GM12872 (cell line): Measurements from ENCODE around the gene MTCL1.

Source experiments
- CTCF ChIP-seq: IDR thresholded peaks from 3 replicates; pipeline ENCODE4 v1.5.1; 2011; ENCODE audit warnings: low read depth, mild to moderate bottlenecking, low read length, moderate library complexity; ENCODE audit not compliant: insufficient read depth

The MTCL1 gene

GRCh38 chr18:8835521-8835953 is 130.2 kb downstream of the MTCL1 start:
- TF ChIP-seq CTCF: no peak

- no peak for TF ChIP-seq CTCF
These were observed 133.9 kb downstream of the MTCL1 start for GRCh38 chr18:8839281-8839680.

GRCh38 chr18:8841781-8842485 is 136.6 kb downstream of the MTCL1 start:
- TF ChIP-seq CTCF: no peak

- no peak for TF ChIP-seq CTCF
These were observed 137.2 kb downstream of the MTCL1 start for GRCh38 chr18:8842506-8842905.

GRCh38 chr18:8843005-8843404 is 137.6 kb downstream of the MTCL1 start:
- TF ChIP-seq CTCF: no peak

- no peak for TF ChIP-seq CTCF
These were observed 139.4 kb downstream of the MTCL1 start for GRCh38 chr18:8844721-8845148.

- TF ChIP-seq CTCF: no peak
These were observed 140.2 kb downstream of the MTCL1 start for GRCh38 chr18:8845506-8845905.
